Measurements from ENCODE around the gene SBF1.

- no peak for TF ChIP-seq CTCF (IDR thresholded peaks at IDR 0.05)
- TF ChIP-seq ZFX (IDR thresholded peaks at IDR 0.05; ENCODE audit: borderline replicate concordance): no peak
Observed at GRCh38 chr22:50481045-50481439, 6.2 kb upstream of the SBF1 start.

All from 22Rv1 (cell line).